Fibroblast of the aortic adventitia (primary cell): ENCODE data around the gene PARK7. TPM values are rescaled to one million over a fixed set of nuclear protein-coding genes. Genes with fewer than 3 reads are reported as not detected.

Experiments
- DNase-seq: peaks from one replicate; pipeline ENCODE4 v3.0.0-alpha.2; 2010; ENCODE audit warnings: low read depth
- H3K4me3 ChIP-seq: 2 replicates; pipeline ENCODE4 v1.5.1; 2011; ENCODE audit warnings: low read depth, mild to moderate bottlenecking, control low read depth, low read length, moderate library complexity
- CTCF ChIP-seq: IDR thresholded peaks from 2 replicates; pipeline ENCODE4 v1.5.1; 2011; ENCODE audit warnings: mild to moderate bottlenecking, low read length, control low read depth, inconsistent platforms; ENCODE audit not compliant: insufficient read depth
- small RNA-seq: library from RNA; depleted of rRNA; stranded (forward); fragments of <200 nt; gene quantifications from one replicate; pipeline ENCODE3, GENCODE V24; 2012
- total RNA-seq: library from RNA; depleted of rRNA; stranded (reverse); fragments of >200 nt; gene quantifications from 2 replicates; pipeline ENCODE4 v1.2.3, GENCODE V29; 2012; ENCODE audit warnings: low replicate concordance

PARK7 gene
- total RNA-seq, 1 donor = 243 TPM

GRCh38 chr1:8026976-8027747, 65.7 kb downstream of the PARK7 start:
- H3K4me3 ChIP-seq = peak overlapping the region; percentile 76
- TF ChIP-seq CTCF = no peak
- peak; percentile 62 for DNase-seq

- DNase-seq = peak; percentile 93
- peak overlapping the region; percentile 18 for H3K4me3 ChIP-seq
- no peak for TF ChIP-seq CTCF
Measured at GRCh38 chr1:8027748-8028570, 66.4 kb downstream of the PARK7 start.

- no peak for TF ChIP-seq CTCF
- H3K4me3 ChIP-seq = no peak overlapping the region
- DNase-seq = no peak
Measured at GRCh38 chr1:8028571-8028910, 67.0 kb downstream of the PARK7 start.

GRCh38 chr1:8031176-8031785, 69.8 kb downstream of the PARK7 start:
- DNase-seq = peak; percentile 86
- no peak overlapping the region for H3K4me3 ChIP-seq
- TF ChIP-seq CTCF = peak; percentile 58

GRCh38 chr1:8032366-8032910, 70.9 kb downstream of the PARK7 start:
- no peak overlapping the region for H3K4me3 ChIP-seq
- DNase-seq = no peak
- TF ChIP-seq CTCF = no peak

GRCh38 chr1:8033322-8033721, 71.8 kb downstream of the PARK7 start:
- H3K4me3 ChIP-seq = no peak overlapping the region
- no peak for DNase-seq
- TF ChIP-seq CTCF = no peak

Small RNA genes within 50 kb of the gene (small RNA-seq; reads per million reads assigned to genes)
- gene RF00019 = not detected

Other genes with a start within 250 kb of the PARK7 start
- 37.2 and 135 TPM in 2 replicates for gene VAMP3, start 190.4 kb upstream of the PARK7 start, total RNA-seq
- gene PER3, start 177.4 kb upstream of the PARK7 start, total RNA-seq = 27.1 and 35.5 TPM in 2 replicates
- not detected in 2 replicates for gene UTS2, start 108.6 kb upstream of the PARK7 start, total RNA-seq
- gene TNFRSF9, start 20.9 kb upstream of the PARK7 start, total RNA-seq = under 0.01 and 0.90 TPM in 2 replicates
- gene ERRFI1, start 64.6 kb downstream of the PARK7 start, total RNA-seq = 46.4 and 106 TPM in 2 replicates